Neutrophil (primary cell): Measurements from ENCODE around the gene WDR7.

Source experiments
- H3K27ac ChIP-seq: fragments of 200-600 bp; sonication (generic); 2 replicates; pipeline ENCODE4 v1.5.1; 2016; ENCODE audit warnings: mild to moderate bottlenecking, moderate library complexity
- H3K27me3 ChIP-seq: fragments of 200-600 bp; sonication (generic); 2 replicates; pipeline ENCODE4 v1.6.0; 2016; ENCODE audit warnings: mild to moderate bottlenecking
- H3K36me3 ChIP-seq: fragments of 200-600 bp; sonication (generic); 2 replicates; pipeline ENCODE4 v1.5.1; 2017
- H3K4me1 ChIP-seq, 2 experiments: fragments of 200-600 bp in 1 of 2; sonication (generic) in 1 of 2; 1 replicate in 1 of 2; 2 replicates in 1 of 2; pipeline versions ENCODE4 v1.5.1 to v1.6.1; 2013 to 2016; ENCODE audit warnings: low read depth in 1 of 2, low read length in 1 of 2, mild to moderate bottlenecking in 1 of 2, moderate library complexity in 1 of 2; ENCODE audit not compliant: control insufficient read depth in 1 of 2, insufficient read depth in 1 of 2
- H3K4me3 ChIP-seq, 2 experiments: fragments of 200-600 bp in 1 of 2; sonication (generic) in 1 of 2; 1 replicate in 1 of 2; 2 replicates in 1 of 2; pipeline ENCODE4 v1.5.1; 2013 to 2016; ENCODE audit warnings: low read depth in 1 of 2, low read length in 1 of 2, mild to moderate bottlenecking in 1 of 2, moderate library complexity in 1 of 2
- H3K9me3 ChIP-seq: fragments of 200-600 bp; sonication (generic); 2 replicates; pipeline ENCODE4 v1.5.1; 2016
- CTCF ChIP-seq: fragments of 200-600 bp; sonication (generic); IDR thresholded peaks from 2 replicates; pipeline ENCODE4 v1.5.1; 2016; ENCODE audit warnings: antibody characterized with exemption

Gene WDR7

GRCh38 chr18:56770873-56771272 lies 119.7 kb downstream of the WDR7 start:
- no peaks in the 10 kb centered on the region for H3K27me3 ChIP-seq
- no peak for TF ChIP-seq CTCF
- H3K9me3 ChIP-seq, result no peaks in the 10 kb centered on the region

GRCh38 chr18:56775701-56776100 lies 124.5 kb downstream of the WDR7 start:
- Histone ChIP-seq H3K9me3 (no peaks in the 10 kb centered on the region), H3K27me3 (no peaks in the 10 kb centered on the region), H3K27ac (no peak overlapping the region), H3K4me3 (no peak overlapping the region), H3K36me3 (peaks cover 5% of the 10 kb centered on the region), H3K4me1 (no peaks in the 10 kb centered on the region)
- TF ChIP-seq CTCF, result no peak

More at GRCh38 chr18:56770873-56771272, 119.7 kb downstream of the WDR7 start:
- H3K36me3 ChIP-seq, result no peaks in the 10 kb centered on the region
- no peak overlapping the region for H3K27ac ChIP-seq
- no peak overlapping the region for H3K4me3 ChIP-seq
- no peaks in the 10 kb centered on the region for H3K4me1 ChIP-seq

GRCh38 chr18:56787390-56787789 lies 136.2 kb downstream of the WDR7 start:
- H3K27me3 ChIP-seq, result no peaks in the 10 kb centered on the region
- H3K4me1 ChIP-seq, result no peaks in the 10 kb centered on the region
- peaks cover 4% of the 10 kb centered on the region for H3K36me3 ChIP-seq
- no peak for TF ChIP-seq CTCF
- H3K4me3 ChIP-seq, result no peak overlapping the region
- H3K9me3 ChIP-seq, result no peaks in the 10 kb centered on the region
- H3K27ac ChIP-seq, result no peak overlapping the region

GRCh38 chr18:56789004-56789888 lies 138.1 kb downstream of the WDR7 start:
- H3K27ac ChIP-seq, result no peak overlapping the region
- no peak for TF ChIP-seq CTCF

GRCh38 chr18:56789889-56790180 lies 138.7 kb downstream of the WDR7 start:
- Histone ChIP-seq H3K36me3 (no peaks in the 10 kb centered on the region), H3K4me3 (no peak overlapping the region), H3K27ac (no peak overlapping the region), H3K9me3 (no peaks in the 10 kb centered on the region), H3K4me1 (no peaks in the 10 kb centered on the region), H3K27me3 (no peaks in the 10 kb centered on the region)
- no peak for TF ChIP-seq CTCF

More at GRCh38 chr18:56789004-56789888, 138.1 kb downstream of the WDR7 start:
- Histone ChIP-seq H3K4me3 (no peak overlapping the region), H3K4me1 (no peaks in the 10 kb centered on the region), H3K9me3 (no peaks in the 10 kb centered on the region), H3K27me3 (no peaks in the 10 kb centered on the region), H3K36me3 (no peaks in the 10 kb centered on the region)
